Endothelial cell of umbilical vein (primary cell): Measurements from ENCODE around the gene PTPRK. TPM values are rescaled to one million over a fixed set of nuclear protein-coding genes. Genes with fewer than 3 reads are reported as not detected.

Source experiments
- BruUV-seq: library from RNA; stranded (reverse); fragments of 400-500 nt; replicated peaks from 2 replicates; lab custom pipeline; 2021; lab: Mats Ljungman, UMichigan
- CTCF ChIA-PET: fragments of 300-600, 350-600 bp; sonication (Branson Sonifier 250); formaldehyde crosslinking; loops from one replicate; lab custom pipeline; 2021; ENCODE audit warnings: antibody characterized with exemption, inconsistent platforms; lab: Charles Lee
- POLR2A ChIA-PET: fragments of 300-600, 350-600 bp; sonication (Branson Sonifier 250); formaldehyde crosslinking; loops from one replicate; lab custom pipeline; 2021; ENCODE audit warnings: antibody characterized with exemption, inconsistent platforms; lab: Charles Lee
- DNase-seq: peaks from one replicate; pipeline ENCODE4 v3.0.0-alpha.2; 2011; ENCODE audit warnings: low read depth, low spot score
- FAIRE-seq: peaks from 2 replicates; lab custom pipeline; 2011; peaks lifted over from hg19 to GRCh38; lab: Jason Lieb, UNC
- H2AFZ ChIP-seq: 2 replicates; pipeline ENCODE4 v1.6.0; 2012; ENCODE audit warnings: low read depth, low read length, control low read depth, inconsistent platforms
- H3K27ac ChIP-seq: 2 replicates; pipeline ENCODE4 v1.5.1; 2011; ENCODE audit warnings: low read depth, mild to moderate bottlenecking, control low read depth, low read length, moderate library complexity; ENCODE audit not compliant: insufficient read depth
- H3K27me3 ChIP-seq, 2 experiments: 2 replicates each; pipeline versions ENCODE4 v1.6.0 to v1.6.1; 2011; ENCODE audit warnings: low read length in 2 of 2, mixed read lengths in 1 of 2; ENCODE audit not compliant: control insufficient read depth in 2 of 2, insufficient read depth in 2 of 2
- H3K36me3 ChIP-seq, 2 experiments: 2 replicates in 1 of 2; 3 replicates in 1 of 2; pipeline ENCODE4 v1.5.1; 2011; ENCODE audit warnings: low read length in 2 of 2, mild to moderate bottlenecking in 1 of 2, moderate library complexity in 1 of 2; ENCODE audit not compliant: control insufficient read depth in 2 of 2, insufficient read depth in 2 of 2; ENCODE audit errors: extremely low read depth in 1 of 2
- H3K4me1 ChIP-seq: 3 replicates; pipeline ENCODE4 v1.5.1; 2011; ENCODE audit warnings: mild to moderate bottlenecking, low read length; ENCODE audit not compliant: control insufficient read depth, insufficient read depth; ENCODE audit errors: extremely low read depth
- H3K4me2 ChIP-seq: 2 replicates; pipeline ENCODE4 v1.6.1; 2011; ENCODE audit warnings: low read length, control low read depth, mixed read lengths; ENCODE audit not compliant: insufficient read depth
- H3K4me3 ChIP-seq, 3 experiments: fragments of 200-600 bp in 1 of 3; sonication (generic), shearing (Covaris generic) in 1 of 3; replicated peaks in 1 of 3; 2 replicates each; pipeline ENCODE4 v1.5.1; 2011 to 2016; ENCODE audit warnings: control low read depth in 3 of 3, low read length in 3 of 3, mild to moderate bottlenecking in 2 of 3, inconsistent platforms in 1 of 3, low read depth in 1 of 3, moderate library complexity in 1 of 3; ENCODE audit not compliant: insufficient read depth in 1 of 3
- H3K79me2 ChIP-seq: 2 replicates; pipeline ENCODE4 v1.6.0; 2012; ENCODE audit warnings: low read length, inconsistent platforms; ENCODE audit not compliant: control insufficient read depth, insufficient read depth
- H3K9ac ChIP-seq: replicated peaks from 2 replicates; pipeline ENCODE3; 2011; ENCODE audit warnings: low read length, control low read depth; ENCODE audit not compliant: insufficient read depth; ENCODE audit errors: extremely low read depth
- H3K9me1 ChIP-seq: replicated peaks from 3 replicates; pipeline ENCODE4 v1.6.0; 2011; ENCODE audit warnings: mild to moderate bottlenecking, low read length; ENCODE audit not compliant: control insufficient read depth, insufficient read depth; ENCODE audit errors: extremely low read depth
- H3K9me3 ChIP-seq: replicated peaks from 2 replicates; pipeline ENCODE4 v1.5.1; 2012; ENCODE audit warnings: low read length, inconsistent platforms; ENCODE audit not compliant: control insufficient read depth, insufficient read depth
- H4K20me1 ChIP-seq: replicated peaks from 2 replicates; pipeline ENCODE3; 2011; ENCODE audit warnings: mild to moderate bottlenecking, low read length; ENCODE audit not compliant: control insufficient read depth, insufficient read depth; ENCODE audit errors: extremely low read depth
- CTCF ChIP-seq, 2 donors: IDR thresholded peaks; 1 replicate in 1 of 2; 2 replicates in 1 of 2; pipeline ENCODE4 v1.5.1; 2011; ENCODE audit warnings: low read length in 2 of 2, mild to moderate bottlenecking in 2 of 2, moderate library complexity in 2 of 2, control low read depth in 1 of 2, inconsistent platforms in 1 of 2, low read depth in 1 of 2; ENCODE audit not compliant: insufficient read depth in 1 of 2; ENCODE audit errors: extremely low read depth in 1 of 2
- EZH2 ChIP-seq: IDR thresholded peaks from 2 replicates; pipeline ENCODE4 v1.6.1; 2012; ENCODE audit warnings: borderline replicate concordance, low read depth, mild to moderate bottlenecking, moderate library complexity, low read length, inconsistent platforms; ENCODE audit not compliant: severe bottlenecking
- FOS ChIP-seq: IDR thresholded peaks from 2 replicates; pipeline ENCODE4 v1.6.1; 2011; ENCODE audit warnings: mild to moderate bottlenecking, low read length, moderate library complexity, borderline replicate concordance; ENCODE audit not compliant: insufficient read depth
- GATA2 ChIP-seq: IDR thresholded peaks from 2 replicates; pipeline ENCODE4 v1.7.0; 2011; ENCODE audit warnings: low read depth, mild to moderate bottlenecking, moderate library complexity, mixed read lengths, low read length; ENCODE audit not compliant: insufficient read length, insufficient read depth
- JUN ChIP-seq: IDR thresholded peaks from 2 replicates; pipeline ENCODE4 v1.6.1; 2011; ENCODE audit warnings: borderline replicate concordance, low read depth; ENCODE audit not compliant: insufficient read length, insufficient read depth
- MAX ChIP-seq: IDR thresholded peaks from 2 replicates; pipeline ENCODE4 v1.6.1; 2011; ENCODE audit not compliant: insufficient read depth, insufficient read length
- MYC ChIP-seq: IDR thresholded peaks from one replicate; pipeline ENCODE4 v1.6.1; 2011; ENCODE audit warnings: mild to moderate bottlenecking, low read depth, low read length
- POLR2A ChIP-seq: IDR thresholded peaks from 2 replicates; pipeline ENCODE4 v1.6.1; 2012; ENCODE audit warnings: low read depth, mild to moderate bottlenecking, control low read depth, low read length
- POLR2AphosphoS5 ChIP-seq: IDR thresholded peaks from 2 replicates; pipeline ENCODE4 v1.6.1; 2012; ENCODE audit warnings: low read depth, mild to moderate bottlenecking, control low read depth, low read length, moderate library complexity; ENCODE audit not compliant: insufficient read depth
- dilution Hi-C: fragments of 300-500 bp; cut with MboI; formaldehyde crosslinking; loops from one replicate; pipeline ENCODE4 v1.15.0; 2019; ENCODE audit warnings: low sequenced_read_pairs; ENCODE audit not compliant: extremely low pct_ligation_motif_present
- intact Hi-C: fragments of 100-400 bp; cut with micrococcal nuclease; formaldehyde crosslinking; loops from one replicate; pipeline ENCODE4 v1.10.0; 2022
- polyA plus RNA-seq, 4 experiments: library from polyadenylated mRNA; depleted of rRNA in 3 of 4; stranded (reverse) in 3 of 4; unstranded in 1 of 4; fragments of >200 nt; gene quantifications; 2 replicates each; pipeline versions ENCODE4 v1.2.1 to v1.2.3, GENCODE V29; 2011 to 2012; ENCODE audit warnings: missing spikeins in 1 of 4
- total RNA-seq: library from RNA; stranded (reverse); gene quantifications from 2 replicates; pipeline ENCODE4 v1.2.3, GENCODE V29; 2021

The PTPRK gene
- total and polyA plus RNA-seq, 2 donors (not counting 3 experiments of a cell fraction or from before 2014, with no cell fraction given): 15.2 to 74.0 TPM

- H3K27ac ChIP-seq: no peak overlapping the region
- H3K4me1 ChIP-seq: no peaks in the 10 kb centered on the region
- TF ChIP-seq MYC: no peak
- TF ChIP-seq FOS: no peak
- TF ChIP-seq EZH2: no peak
- TF ChIP-seq POLR2A: no peak
- no peak for TF ChIP-seq JUN
- TF ChIP-seq POLR2AphosphoS5: no peak
- no peak for TF ChIP-seq CTCF (IDR thresholded peaks at IDR 0.05; ENCODE audit: extremely low read depth in 1 of 2, insufficient read depth in 1 of 2, low read depth in 1 of 2, low read length in 2 of 2)
- TF ChIP-seq GATA2: no peak
- no peak for TF ChIP-seq MAX
- intact Hi-C loops (no loop called here), dilution Hi-C loops (no loop called here)
- no peaks in the 10 kb centered on the region for H3K27me3 ChIP-seq
- no peaks in the 10 kb centered on the region for H3K9me3 ChIP-seq
- H3K4me3 ChIP-seq: no peak overlapping the region
- H2AFZ ChIP-seq: no peak overlapping the region
- ChIA-PET CTCF (interaction anchor here (0.7 to 0.8 kb wide), 2 partner anchors 12 to 101 kb away, joined by 3 read pairs; no protein-coding TSS in a partner anchor), POLR2A (no interaction called here)
- H3K36me3 ChIP-seq: no peaks in the 10 kb centered on the region
- BruUV-seq: no TSS peak
- no peak for DNase-seq
- H3K4me2 ChIP-seq: no peak overlapping the region
- no peaks in the 10 kb centered on the region for H3K9me1 ChIP-seq
- no peak overlapping the region for H3K9ac ChIP-seq
- FAIRE-seq: no peak
- H4K20me1 ChIP-seq: no peaks in the 10 kb centered on the region
- H3K79me2 ChIP-seq: no peaks in the 10 kb centered on the region
These were observed 563.4 kb downstream of the PTPRK start for GRCh38 chr6:127956956-127957355.
